ENCODE results near the gene RAP1B. TPM values are rescaled to one million over a fixed set of nuclear protein-coding genes. Genes with fewer than 3 reads are reported as not detected.
"Not testable (repeated sequence)": the region's sequence is repeated elsewhere in the genome, so short reads cannot be mapped to it uniquely, and the experiment has no call there.

Gene RAP1B
- total and polyA plus RNA-seq, 8 donors = 29.8 to 60.5 (median 37.1) TPM

- no peak overlapping the region for H3K4me3 ChIP-seq
- H3K4me1 ChIP-seq = peaks cover 13 to 35% (median 17%) of the 10 kb centered on the region in 3 donors
- no peak for TF ChIP-seq CTCF (IDR thresholded peaks at IDR 0.05)
Measured at GRCh38 chr12:68633614-68634558, 23.2 kb downstream of the RAP1B start.

GRCh38 chr12:68636268-68636667, 25.6 kb downstream of the RAP1B start:
- no peak for TF ChIP-seq CTCF (IDR thresholded peaks at IDR 0.05)
- ATAC-seq (peak in 1 of 4 donors; percentile 23), DNase-seq (no peak), FAIRE-seq (no peak)
- intact Hi-C loops (cut with DNase I) = no loop called here
- Histone ChIP-seq H3K27ac (no peak overlapping the region), H3K4me1 (peaks cover 11 to 37% (median 20%) of the 10 kb centered on the region in 3 donors), H3K36me3 (no peaks in the 10 kb centered on the region), H3K9me3 (no peaks in the 10 kb centered on the region), H3K4me3 (no peak overlapping the region), H3K27me3 (no peaks in the 10 kb centered on the region)
- WGBS, 2 donors = 39 to 47% methylated on average over 2 of the region's 2 CpGs

More at GRCh38 chr12:68633614-68634558, 23.2 kb downstream of the RAP1B start:
- intact Hi-C loops (cut with DNase I) = no loop called here
- Histone ChIP-seq H3K9me3 (no peaks in the 10 kb centered on the region), H3K27me3 (no peaks in the 10 kb centered on the region), H3K36me3 (no peaks in the 10 kb centered on the region), H3K27ac (no peak overlapping the region)
- FAIRE-seq (no peak), ATAC-seq (no peak), DNase-seq (no peak)
- WGBS, 2 donors = 87% methylated on average over 9 of the region's 9 CpGs

- H3K36me3 ChIP-seq; H3K27me3 ChIP-seq; H3K27ac ChIP-seq; H3K9me3 ChIP-seq; H3K4me3 ChIP-seq; FAIRE-seq; ATAC-seq; DNase-seq; intact Hi-C loops (cut with DNase I): not testable (repeated sequence)
- H3K4me1 ChIP-seq = peaks cover 14 to 40% (median 27%) of the 10 kb centered on the region in 3 donors
- 98 to 99% methylated on average over 3 of the region's 3 CpGs for WGBS, 2 donors
Measured at GRCh38 chr12:68637439-68637838, 26.7 kb downstream of the RAP1B start.

- FAIRE-seq (peak; percentile 29), DNase-seq (no peak), ATAC-seq (no peak)
- no peak overlapping the region for H3K27ac ChIP-seq
- H3K9me3 ChIP-seq = no peaks in the 10 kb centered on the region
- no peaks in the 10 kb centered on the region for H3K27me3 ChIP-seq
- 84 to 88% methylated on average over 3 of the region's 3 CpGs for WGBS, 2 donors
- no peaks in the 10 kb centered on the region for H3K36me3 ChIP-seq
- intact Hi-C loops (cut with DNase I) = no loop called here
- TF ChIP-seq CTCF (IDR thresholded peaks at IDR 0.05) = no peak
- no peak overlapping the region for H3K4me3 ChIP-seq
- peaks cover 14 to 41% (median 27%) of the 10 kb centered on the region in 3 donors for H3K4me1 ChIP-seq
Measured at GRCh38 chr12:68638171-68638570, 27.5 kb downstream of the RAP1B start.

DNA sequence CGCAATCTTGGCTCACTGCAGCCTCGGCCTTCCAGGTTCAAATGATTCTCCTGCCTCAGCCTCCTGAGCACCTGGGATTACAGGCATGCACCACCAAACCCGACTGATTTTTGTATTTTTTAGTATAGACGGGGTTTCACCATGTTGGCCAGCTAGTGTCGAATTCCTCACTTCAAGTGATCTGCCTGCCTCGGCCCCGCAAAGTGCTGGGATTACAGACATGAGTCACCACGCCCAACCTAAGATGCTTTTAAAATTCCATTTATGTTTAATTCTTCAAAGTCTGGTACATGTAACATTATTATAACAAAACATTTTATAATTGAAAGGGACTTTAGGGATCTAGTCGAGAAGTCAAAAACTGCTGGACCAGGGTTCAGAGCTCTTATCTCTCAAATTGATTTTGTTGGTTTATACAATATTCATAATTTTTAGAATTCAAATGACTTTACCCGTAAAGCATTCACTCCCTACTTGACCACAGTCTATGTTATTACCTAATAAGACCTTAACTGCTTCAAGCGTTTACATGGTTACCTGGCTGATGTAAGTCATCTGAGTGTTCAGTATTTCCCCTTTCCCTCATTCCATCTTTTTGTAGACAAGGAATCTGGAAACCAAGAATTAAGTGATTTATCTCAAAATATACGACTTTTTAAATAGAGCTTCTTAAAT, 28.2 kb downstream of the RAP1B start:
- no peaks in the 10 kb centered on the region for H3K9me3 ChIP-seq
- H3K27ac ChIP-seq = no peak overlapping the region
- H3K36me3 ChIP-seq = no peaks in the 10 kb centered on the region
- 88 to 89% methylated on average over 12 of the region's 12 CpGs for WGBS, 2 donors
- H3K4me3 ChIP-seq = no peak overlapping the region
- intact Hi-C loops (cut with DNase I) = no loop called here
- DNase-seq (no peak), FAIRE-seq (no peak), ATAC-seq (no peak)
- no peaks in the 10 kb centered on the region for H3K27me3 ChIP-seq
- H3K4me1 ChIP-seq = peaks cover 14 to 42% (median 28%) of the 10 kb centered on the region in 3 donors
- TF ChIP-seq CTCF (IDR thresholded peaks at IDR 0.05) = no peak

Data from pancreas (tissue), 10 donors.